GM23338 (cell line): Measurements from ENCODE around the gene LRSAM1. TPM values are rescaled to one million over a fixed set of nuclear protein-coding genes. Genes with fewer than 3 reads are reported as not detected.

ENCODE experiments used
- ATAC-seq: fragments of 200-7000 bp; cut with Tn5 transposase; 3 replicates; pipeline ENCODE4 v1.9.1; 2020
- DNase-seq: peaks from one replicate; pipeline ENCODE4 v3.0.0-alpha.2; 2015; ENCODE audit warnings: low spot score
- H2AFZ ChIP-seq: fragments of 200-600 bp; sonication (generic); 2 replicates; pipeline ENCODE4 v1.8.0; 2016; ENCODE audit warnings: antibody characterized with exemption, mild to moderate bottlenecking, moderate library complexity
- H3F3A ChIP-seq: fragments of 200-600 bp; sonication (generic); replicated peaks from 2 replicates; pipeline ENCODE4 v1.8.0; 2017; ENCODE audit warnings: antibody characterized with exemption, mixed run types, low read depth
- H3K27ac ChIP-seq: fragments of 200-600 bp; sonication (generic); 2 replicates; pipeline ENCODE4 v1.6.1; 2016; ENCODE audit warnings: low read depth
- H3K27me3 ChIP-seq: fragments of 200-600 bp; sonication (generic); 2 replicates; pipeline ENCODE4 v1.8.0; 2016; ENCODE audit warnings: mild to moderate bottlenecking, mixed run types, moderate library complexity; ENCODE audit not compliant: insufficient read depth
- H3K36me3 ChIP-seq: fragments of 200-600 bp; sonication (generic); 2 replicates; pipeline ENCODE4 v1.8.0; 2016; ENCODE audit warnings: mild to moderate bottlenecking; ENCODE audit not compliant: insufficient read depth
- H3K4me1 ChIP-seq: fragments of 200-600 bp; sonication (generic); 2 replicates; pipeline ENCODE4 v1.8.0; 2016; ENCODE audit warnings: mild to moderate bottlenecking, moderate library complexity; ENCODE audit not compliant: insufficient read depth
- H3K4me2 ChIP-seq: fragments of 200-600 bp; sonication (generic); 2 replicates; pipeline ENCODE4 v1.7.1; 2017; ENCODE audit warnings: mixed run types
- H3K4me3 ChIP-seq: fragments of 200-600 bp; sonication (generic); 2 replicates; pipeline ENCODE4 v1.6.1; 2016; ENCODE audit warnings: mixed run types
- H3K79me2 ChIP-seq: fragments of 200-600 bp; sonication (generic); replicated peaks from 2 replicates; pipeline ENCODE4 v1.8.0; 2017; ENCODE audit warnings: mild to moderate bottlenecking; ENCODE audit not compliant: insufficient read depth
- H3K9me2 ChIP-seq: fragments of 200-600 bp; sonication (generic); 2 replicates; pipeline ENCODE4 v1.8.0; 2017; ENCODE audit not compliant: insufficient read depth
- H4K20me1 ChIP-seq: fragments of 200-600 bp; sonication (generic); replicated peaks from 2 replicates; pipeline ENCODE4 v1.8.0; 2017; ENCODE audit warnings: mild to moderate bottlenecking; ENCODE audit not compliant: insufficient read depth
- H3K27ac Mint-ChIP-seq: 2 replicates; pipeline ENCODE4 v1.8.0; 2020; ENCODE audit warnings: inconsistent platforms, mild to moderate bottlenecking, moderate library complexity, mixed read lengths
- H3K27me3 Mint-ChIP-seq: 3 replicates; pipeline ENCODE4 v1.8.0; 2022; ENCODE audit warnings: low read depth, mild to moderate bottlenecking, moderate library complexity, mixed read lengths, inconsistent platforms; ENCODE audit not compliant: insufficient read depth, poor library complexity
- H3K36me3 Mint-ChIP-seq: 3 replicates; pipeline ENCODE4 v1.8.0; 2021; ENCODE audit warnings: low read depth, mild to moderate bottlenecking, inconsistent platforms, moderate library complexity, mixed read lengths
- H3K4me1 Mint-ChIP-seq: 3 replicates; pipeline ENCODE4 v1.8.0; 2020; ENCODE audit warnings: mild to moderate bottlenecking, inconsistent platforms, mixed read lengths
- H3K4me3 Mint-ChIP-seq: 3 replicates; pipeline ENCODE4 v1.8.0; 2021; ENCODE audit warnings: moderate library complexity, mild to moderate bottlenecking, inconsistent platforms, mixed read lengths
- H3K9me3 Mint-ChIP-seq: 3 replicates; pipeline ENCODE4 v1.8.0; 2020; ENCODE audit warnings: moderate library complexity, mild to moderate bottlenecking, inconsistent platforms, mixed read lengths
- ETS1 ChIP-seq: IDR thresholded peaks from 2 replicates; pipeline ENCODE4 v1.6.1; 2016; ENCODE audit warnings: antibody characterized with exemption
- EZH2 ChIP-seq: fragments of 200-600 bp; sonication (generic); IDR thresholded peaks from one replicate; pipeline ENCODE4 v1.8.0; 2017; ENCODE audit warnings: antibody characterized with exemption, mild to moderate bottlenecking, low read depth; ENCODE audit not compliant: unreplicated experiment
- JUNB ChIP-seq: IDR thresholded peaks from one replicate; pipeline ENCODE4 v1.6.1; 2016; ENCODE audit warnings: antibody characterized with exemption; ENCODE audit not compliant: unreplicated experiment
- ZNF462 ChIP-seq: fragments of 250-450 bp; sonication (Bioruptor Pico); IDR thresholded peaks from 2 replicates; pipeline ENCODE4 v1.5.0; 2020; ENCODE audit warnings: mild to moderate bottlenecking, moderate library complexity
- polyA plus RNA-seq: library from polyadenylated mRNA; unstranded; fragments of >200 nt; fragmentation: Nextera tagmentation; extraction: Ambion mirVana; gene quantifications from 2 replicates; pipeline ENCODE4 v1.2.1, GENCODE V29; 2016
- total RNA-seq: library from RNA; depleted of rRNA; stranded (reverse); fragments of >200 nt; shearing (Covaris generic); gene quantifications from 2 replicates; pipeline ENCODE4 v1.2.3, GENCODE V29; 2014

Gene LRSAM1
- total and polyA plus RNA-seq, 2 experiments from 2014 or later, result 12.8 to 21.9 TPM

DNA sequence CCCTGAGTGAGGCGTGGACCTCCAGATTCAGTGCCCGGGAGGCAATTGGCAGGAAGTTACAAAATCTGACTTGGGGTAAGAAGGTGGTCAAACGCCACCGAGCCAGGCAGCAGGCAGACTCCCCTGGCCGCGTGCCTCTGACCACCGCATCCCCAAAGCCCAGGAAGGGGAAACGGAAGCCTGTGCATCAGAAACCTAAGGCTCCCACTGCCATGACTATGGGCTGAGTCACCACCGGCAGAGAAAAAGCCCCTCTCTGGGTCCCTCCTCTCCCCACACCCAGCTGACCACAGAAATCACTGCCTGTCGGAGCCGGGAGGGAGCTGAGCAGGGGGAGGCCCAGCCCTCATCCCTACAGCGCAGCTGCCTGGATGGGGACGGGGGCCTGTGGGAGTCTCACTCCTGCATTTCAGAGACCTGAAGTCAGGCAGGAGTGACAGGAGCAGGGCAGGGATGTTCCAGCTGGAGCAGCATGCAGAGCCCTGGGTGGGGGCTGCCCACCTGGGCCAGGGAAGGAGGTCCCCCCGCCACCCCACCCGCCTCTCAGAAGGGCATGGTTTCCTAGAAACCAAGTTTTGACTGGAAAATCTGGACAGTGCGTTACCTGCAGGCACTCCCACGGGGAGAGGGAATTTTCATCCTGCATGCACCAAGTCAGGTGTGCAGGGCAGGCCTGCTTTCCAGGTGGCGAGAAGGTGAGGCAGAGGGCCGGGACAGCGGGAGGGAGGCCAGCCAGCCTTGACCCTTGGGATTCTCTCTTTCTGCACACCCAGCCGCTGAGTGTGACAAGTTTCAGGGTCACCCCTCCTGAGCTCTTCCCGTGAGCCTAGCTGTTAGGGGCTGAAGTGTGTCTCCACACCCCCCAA, 68.2 kb downstream of the LRSAM1 start (continued):
- TF ChIP-seq ZNF462 (CRISPR knock-in tag) (no peak), JUNB (no peak)

- peaks cover 8% of the 10 kb centered on the region for H3K27me3 Mint-ChIP-seq
- Histone ChIP-seq H3K36me3 (peaks cover 37% of the 10 kb centered on the region), H4K20me1 (no peaks in the 10 kb centered on the region), H2AFZ (no peak overlapping the region), H3K4me1 (peaks cover 6% of the 10 kb centered on the region), H3K4me3 (no peak overlapping the region), H3K27ac (peak overlapping the region; percentile 76), H3K79me2 (no peaks in the 10 kb centered on the region), H3F3A (0 out of 2 replicates have a peak, but pooled peaks cover 3% of the 10 kb centered on the region), H3K9me2 (no peaks in the 10 kb centered on the region), H3K27me3 (no peaks in the 10 kb centered on the region), H3K4me2 (peak overlapping the region; percentile 60)
- H3K9me3 Mint-ChIP-seq, result peaks cover 41% of the 10 kb centered on the region
- DNase-seq, result peak; percentile 68
- no peak overlapping the region; the same call in 2 of the 3 replicates for H3K4me3 Mint-ChIP-seq
- peak overlapping the region; percentile 95 for H3K27ac Mint-ChIP-seq
- ATAC-seq, result peak; percentile 62
- H3K36me3 Mint-ChIP-seq, result peaks cover 71% of the 10 kb centered on the region
- H3K4me1 Mint-ChIP-seq, result peaks cover 15% of the 10 kb centered on the region
- no peak for TF ChIP-seq ETS1
- no peak for TF ChIP-seq EZH2
- TF ChIP-seq ZNF462 (CRISPR knock-in tag), result no peak
These were observed 69.9 kb downstream of the LRSAM1 start for GRCh38 chr9:127520941-127521918.
